NAMALWA (cell line): ENCODE data around the gene SNURF.
"Not testable (repeated sequence)": the region's sequence is repeated elsewhere in the genome, so short reads cannot be mapped to it uniquely, and the experiment has no call there.

ENCODE experiments used
- DNase-seq: peaks from one replicate; pipeline ENCODE4 v3.0.0-alpha.2; 2015; ENCODE audit warnings: low spot score

SNURF gene, protein sequence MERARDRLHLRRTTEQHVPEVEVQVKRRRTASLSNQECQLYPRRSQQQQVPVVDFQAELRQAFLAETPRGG

DNA sequence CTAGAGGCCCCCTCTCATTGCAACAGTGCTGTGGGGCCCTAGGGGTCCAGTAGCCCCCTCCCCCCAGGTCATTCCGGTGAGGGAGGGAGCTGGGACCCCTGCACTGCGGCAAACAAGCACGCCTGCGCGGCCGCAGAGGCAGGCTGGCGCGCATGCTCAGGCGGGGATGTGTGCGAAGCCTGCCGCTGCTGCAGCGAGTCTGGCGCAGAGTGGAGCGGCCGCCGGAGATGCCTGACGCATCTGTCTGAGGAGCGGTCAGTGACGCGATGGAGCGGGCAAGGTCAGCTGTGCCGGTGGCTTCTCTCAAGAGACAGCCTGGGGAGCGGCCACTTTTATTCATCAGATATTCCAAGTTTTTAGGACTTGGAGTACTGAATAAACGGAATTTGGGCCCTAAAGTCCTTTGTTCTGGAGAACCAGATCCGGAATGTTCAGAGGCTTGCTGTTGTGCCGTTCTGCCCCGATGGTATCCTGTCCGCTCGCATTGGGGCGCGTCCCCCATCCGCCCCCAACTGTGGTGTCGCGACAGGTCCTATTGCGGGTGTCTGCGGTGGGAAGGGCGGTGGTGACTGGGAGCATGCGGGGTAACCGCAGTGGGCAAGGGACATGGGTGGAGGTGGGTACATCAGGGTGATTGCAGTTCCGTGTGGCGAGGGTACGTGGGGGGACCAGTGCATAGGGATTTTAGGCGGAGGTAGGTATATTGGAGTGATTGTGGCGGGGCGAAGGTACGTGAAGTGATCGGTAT lies at the start of gene SNURF, which contains the start of gene SNRPN:
SNURF (plus strand) TSS at position 205 of the 748 bp plus-strand sequence; CDS start at position 267, 62 bp downstream.
SNRPN (plus strand) TSS at position 205 of the 748 bp plus-strand sequence. CDS start 19,467 bp downstream, outside the sequence.
- peak; percentile 69 for DNase-seq

DNA sequence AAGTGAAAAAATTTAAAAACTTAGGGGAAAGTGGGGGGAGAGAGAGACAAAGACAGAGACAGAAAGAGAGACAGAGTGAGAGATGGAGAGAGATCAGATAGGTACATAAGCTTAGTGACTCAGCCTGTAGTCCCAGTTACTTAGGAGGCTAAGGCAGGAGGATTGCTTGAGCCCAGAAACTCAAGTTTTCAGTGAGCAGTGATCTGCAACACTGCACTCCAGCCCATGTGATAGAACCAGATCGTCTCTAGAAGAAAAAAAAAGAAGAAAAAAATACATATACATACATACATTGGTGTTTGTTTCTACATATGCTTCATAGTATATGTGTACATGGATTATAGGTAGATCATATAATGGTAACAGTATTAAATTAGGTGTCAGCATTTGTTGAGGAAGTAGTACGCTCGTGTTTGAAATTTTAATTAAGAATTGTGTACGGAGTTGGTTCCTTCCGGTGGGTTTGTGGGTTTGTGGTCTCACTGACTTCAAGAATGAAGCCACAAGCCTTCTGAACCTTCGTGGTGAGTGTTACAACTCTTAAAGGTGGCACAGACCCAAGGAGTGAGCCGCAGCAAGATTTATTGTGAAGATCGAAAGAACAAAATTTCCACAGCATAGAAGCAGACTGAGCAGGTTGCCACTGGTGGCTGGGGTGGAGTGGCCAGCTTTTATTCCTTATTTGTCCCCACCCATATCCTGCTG lies 38.3 kb upstream of the SNURF start:
- peak; percentile 19 for DNase-seq

DNA sequence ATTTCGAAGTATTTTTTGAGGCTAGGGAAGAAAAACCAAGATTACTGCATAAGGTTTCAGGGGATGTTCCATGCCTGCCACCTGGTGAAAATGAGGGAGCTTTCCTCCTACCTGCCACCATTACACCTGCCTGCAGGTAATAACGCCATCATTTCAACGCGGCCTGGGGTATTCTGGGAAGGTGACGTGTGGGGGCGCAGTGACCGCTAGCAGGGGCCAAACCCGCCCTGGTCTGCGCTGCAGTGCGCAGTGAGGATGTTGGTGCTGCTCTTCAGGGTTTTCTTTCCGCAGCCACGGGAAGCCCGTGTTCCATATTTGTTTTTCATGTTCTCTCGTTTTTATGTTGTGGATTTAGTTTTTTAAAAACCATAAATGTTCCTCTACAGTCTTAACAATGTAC lies 37.4 kb upstream of the SNURF start:
- DNase-seq: no peak

DNA sequence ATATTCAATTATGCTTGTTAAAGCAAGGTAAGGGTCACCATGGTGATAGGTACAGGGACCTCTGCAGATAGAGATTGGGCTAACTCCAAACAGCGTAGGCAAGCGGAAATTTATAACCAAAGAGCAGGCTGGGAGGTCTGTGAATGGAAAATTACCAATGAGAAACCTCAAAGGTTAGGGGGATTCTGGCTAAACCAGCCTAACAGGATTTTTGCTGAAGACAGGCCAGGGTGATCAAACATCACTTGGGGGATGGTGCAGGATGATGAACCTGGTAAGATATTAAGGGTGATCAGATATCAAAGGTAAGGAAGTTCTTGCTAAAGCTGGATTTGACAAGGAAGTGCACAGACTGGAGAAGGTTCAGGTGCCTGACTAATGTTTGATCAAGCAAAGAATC lies 35.3 kb upstream of the SNURF start:
- DNase-seq: no peak

DNA sequence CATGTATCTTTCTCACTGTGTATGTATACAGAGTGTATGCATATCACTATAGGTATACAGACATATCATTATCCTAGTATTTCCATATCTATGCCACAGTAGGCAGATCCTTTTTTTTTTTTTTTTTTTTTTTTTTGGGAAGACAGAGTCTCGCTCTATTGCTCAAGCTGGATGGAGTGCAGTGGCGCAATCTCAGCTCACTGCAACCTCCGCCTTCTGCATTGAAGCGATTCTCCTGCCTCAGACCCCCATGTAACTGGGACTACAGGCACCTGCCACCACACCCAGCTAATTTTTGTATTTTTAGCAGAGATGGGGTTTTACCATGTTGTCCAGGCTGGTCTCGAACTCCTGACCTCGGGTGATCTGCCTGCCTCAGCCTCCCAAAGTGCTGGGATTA lies 32.0 kb upstream of the SNURF start:
- not testable (repeated sequence) for DNase-seq

DNA sequence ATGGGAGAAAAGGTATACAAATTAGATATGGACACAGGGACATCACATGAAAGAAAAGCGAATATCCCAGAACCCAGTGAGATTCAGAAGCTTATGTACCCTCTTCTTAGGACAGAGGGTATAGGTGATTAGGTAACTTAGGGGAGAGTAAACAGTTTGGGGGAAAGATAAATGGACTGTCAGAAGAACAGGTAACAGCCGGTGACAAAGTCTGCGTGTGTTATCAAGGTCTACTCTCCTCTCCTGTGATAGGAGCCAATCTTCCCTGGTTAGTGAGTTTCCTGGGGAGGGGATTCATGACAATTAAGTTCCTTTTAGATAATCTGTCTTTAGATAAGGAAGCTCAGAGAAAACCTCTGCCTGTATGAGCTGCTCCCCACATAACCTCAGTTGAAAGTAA lies 30.6 kb upstream of the SNURF start:
- DNase-seq: no peak

DNA sequence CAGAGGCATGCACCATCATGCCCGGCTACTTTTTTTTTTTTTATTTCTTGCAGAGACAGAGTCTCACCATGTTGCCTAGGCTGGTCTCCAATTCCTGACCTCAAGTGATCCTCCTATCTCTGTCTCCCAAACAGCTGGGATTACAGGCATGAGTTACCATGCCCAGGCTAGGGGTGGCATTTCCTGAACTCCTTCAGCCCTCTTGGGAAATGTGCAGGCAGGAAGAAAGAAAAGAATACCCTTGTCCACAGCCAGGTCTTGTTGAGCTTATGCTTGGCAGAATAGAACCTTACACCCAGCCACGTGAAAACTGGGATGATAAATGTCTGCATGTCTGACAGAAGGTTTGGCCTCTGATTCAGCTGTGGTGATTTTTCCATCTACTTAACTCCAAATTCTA lies 30.2 kb upstream of the SNURF start:
- DNase-seq: no peak

DNA sequence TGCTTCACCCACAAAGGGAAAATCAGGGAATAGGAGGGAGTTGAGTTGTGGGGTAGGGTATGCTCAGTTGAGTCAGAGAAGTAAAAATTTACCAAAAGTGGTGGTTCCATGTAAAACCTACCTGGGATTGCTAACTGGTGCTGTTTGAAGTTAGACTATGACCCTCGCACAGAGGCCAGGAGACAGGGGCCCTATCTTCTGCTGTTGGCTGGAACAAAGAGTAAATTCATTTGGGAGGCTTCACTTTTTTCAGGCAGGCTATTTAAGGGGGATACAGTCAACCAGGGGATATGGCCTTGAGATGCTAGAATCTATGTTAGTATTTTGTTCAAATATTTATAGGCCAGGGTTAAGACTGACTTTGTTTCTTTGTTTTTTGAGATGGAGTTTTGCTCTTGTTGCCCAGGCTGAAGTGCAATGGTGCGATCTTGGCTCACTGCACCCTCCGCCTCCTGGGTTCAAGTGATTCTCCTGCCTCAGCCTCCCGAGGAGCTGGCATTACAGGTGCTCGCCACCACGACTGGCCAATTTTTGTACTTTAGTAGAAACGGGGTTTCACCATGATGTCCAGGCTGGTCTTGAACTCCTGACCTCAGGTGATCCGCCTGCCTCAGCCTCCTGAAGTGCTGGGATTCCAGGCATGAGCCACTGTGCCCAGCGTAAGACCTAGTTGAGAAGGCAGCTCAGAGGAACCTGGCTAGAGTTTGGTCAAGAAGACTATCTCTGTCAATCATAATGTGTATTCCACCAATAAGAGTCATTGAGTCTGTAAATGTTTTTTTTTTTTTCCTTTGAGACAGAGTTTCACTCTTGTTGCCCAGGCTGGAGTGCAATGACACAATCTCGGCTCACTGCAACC lies 22.7 kb upstream of the SNURF start:
- not testable (repeated sequence) for DNase-seq

DNA sequence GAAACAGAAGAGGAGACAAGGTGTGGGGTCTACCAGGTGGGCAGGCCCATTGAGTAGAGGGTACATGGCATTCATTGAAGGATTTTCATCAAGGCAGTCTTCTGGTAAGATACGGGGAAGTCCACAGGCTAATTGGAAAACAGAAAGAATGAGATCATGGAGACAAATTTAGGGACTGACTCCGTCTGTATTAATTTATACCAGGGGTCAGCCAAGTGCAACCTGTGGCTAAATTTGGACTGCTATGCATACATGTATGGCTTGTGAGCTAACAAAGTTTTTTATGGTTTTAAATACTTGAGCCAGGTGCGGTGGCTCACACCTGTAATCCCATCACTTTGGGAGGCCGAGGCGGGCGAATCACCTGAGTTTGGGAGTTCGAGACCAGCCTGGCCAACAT lies 21.1 kb upstream of the SNURF start:
- DNase-seq: no peak

DNA sequence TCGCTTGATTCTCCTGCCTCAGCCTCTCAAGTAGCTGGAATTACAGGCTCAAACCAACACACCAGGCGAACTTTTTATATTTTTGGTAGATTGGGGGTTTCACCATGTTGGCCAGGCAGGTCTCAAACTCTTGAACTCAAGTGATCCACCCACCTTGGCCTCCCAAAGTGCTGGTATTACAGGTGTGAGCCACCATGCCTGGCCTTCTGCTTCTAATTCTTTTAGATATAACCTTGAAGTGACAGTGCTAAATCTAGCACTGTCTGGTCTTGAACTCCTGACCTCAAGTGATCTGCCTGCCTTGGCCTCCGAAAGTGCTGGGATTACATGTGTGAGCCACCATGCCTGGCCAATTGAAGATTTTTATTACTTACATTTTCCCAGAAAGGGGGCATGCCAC lies 16.6 kb upstream of the SNURF start:
- DNase-seq: not testable (repeated sequence)

DNA sequence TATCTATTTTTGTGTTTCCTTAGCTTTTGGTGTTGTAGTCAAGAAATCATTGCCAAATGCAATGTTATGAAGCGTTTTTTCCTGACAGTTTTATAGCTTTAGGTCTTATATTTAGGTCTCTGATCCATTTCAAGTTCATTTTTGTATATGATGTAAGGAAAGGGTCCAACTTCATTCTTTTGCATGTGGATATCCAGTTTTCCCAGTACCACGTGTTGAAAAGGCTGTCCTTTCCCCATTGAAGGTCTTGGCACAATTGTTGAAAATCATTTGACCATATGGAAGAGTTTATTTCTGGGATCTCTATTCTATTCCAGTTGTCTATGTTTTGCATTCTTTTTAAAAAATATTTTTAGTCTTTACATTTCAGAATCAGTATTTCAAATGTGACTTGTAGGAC lies 14.6 kb upstream of the SNURF start:
- DNase-seq: no peak

DNA sequence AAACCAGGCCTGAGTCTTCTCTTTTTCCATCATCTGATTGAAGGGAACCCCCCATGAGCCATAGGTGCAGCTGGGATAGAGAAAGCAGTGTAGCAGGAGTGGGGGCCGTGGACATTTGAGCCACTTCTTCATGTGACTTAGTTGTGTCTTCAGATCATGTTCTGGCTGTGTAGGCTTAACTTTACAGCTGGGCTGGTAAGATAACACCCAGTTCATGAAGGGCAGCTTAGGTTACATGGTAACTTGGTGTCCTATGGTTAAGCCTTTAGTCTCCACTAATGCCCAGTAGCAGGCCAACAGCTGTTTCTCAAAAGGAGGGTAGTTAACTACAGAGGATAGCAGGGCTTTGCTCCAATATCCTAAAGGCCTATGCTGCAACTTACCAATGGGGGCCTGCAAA lies 11.4 kb upstream of the SNURF start:
- DNase-seq: no peak

DNA sequence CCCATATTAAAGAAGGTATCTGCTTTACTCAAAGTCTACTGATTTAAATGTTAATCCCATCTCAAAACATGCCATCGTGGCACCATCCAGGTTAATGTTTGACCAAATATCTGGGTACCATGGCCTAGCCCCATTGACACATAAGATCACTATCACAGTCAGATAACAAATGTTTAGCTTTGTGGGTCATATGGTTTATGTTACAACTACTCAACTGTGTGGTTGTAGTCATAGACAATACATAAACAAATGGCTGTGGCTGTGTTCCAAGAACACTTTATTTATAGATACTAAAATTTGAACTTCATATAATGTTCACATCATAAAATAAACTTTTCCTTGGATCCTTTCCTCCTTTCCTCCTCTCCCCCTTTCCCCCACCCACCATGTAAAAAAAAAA lies 9.8 kb upstream of the SNURF start:
- DNase-seq: no peak

DNA sequence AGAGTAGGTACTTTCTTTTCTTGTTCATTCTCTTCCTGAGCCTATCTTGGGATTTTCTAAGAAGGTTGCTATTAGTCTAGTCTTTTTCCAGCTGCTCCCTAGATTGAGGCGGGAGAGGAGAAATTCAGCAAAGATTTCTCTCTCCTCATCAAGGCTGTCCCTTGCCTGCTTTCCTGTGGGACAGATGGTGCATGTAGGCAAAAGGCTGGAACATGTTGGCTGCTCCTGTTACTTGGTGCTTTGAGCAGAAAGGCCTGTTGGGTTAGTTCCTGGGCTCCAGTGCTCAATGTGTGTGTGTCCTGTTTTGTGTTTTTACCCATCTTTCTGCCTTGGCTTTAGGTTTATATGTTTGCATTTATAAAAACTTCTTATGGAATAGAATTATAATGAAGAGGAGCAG lies 9.1 kb upstream of the SNURF start:
- no peak for DNase-seq

DNA sequence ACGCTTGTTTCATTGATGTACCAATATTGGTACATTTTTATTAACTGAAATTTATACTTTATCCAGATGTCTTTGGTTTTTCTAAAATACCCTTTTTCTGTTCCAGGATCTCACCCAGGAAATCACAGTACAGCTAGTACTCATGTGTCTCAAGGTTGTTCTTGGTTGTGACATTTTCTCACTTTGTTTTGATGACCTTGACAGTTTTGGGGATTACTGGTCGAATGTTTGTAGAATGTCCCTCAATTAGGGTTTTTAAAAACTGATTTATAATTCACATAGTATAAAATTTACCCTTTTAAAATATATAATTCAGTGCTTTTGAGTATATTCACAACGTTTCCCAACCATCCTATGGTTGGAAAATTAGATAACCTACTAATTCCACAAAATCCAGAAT lies 6.3 kb upstream of the SNURF start:
- no peak for DNase-seq

DNA sequence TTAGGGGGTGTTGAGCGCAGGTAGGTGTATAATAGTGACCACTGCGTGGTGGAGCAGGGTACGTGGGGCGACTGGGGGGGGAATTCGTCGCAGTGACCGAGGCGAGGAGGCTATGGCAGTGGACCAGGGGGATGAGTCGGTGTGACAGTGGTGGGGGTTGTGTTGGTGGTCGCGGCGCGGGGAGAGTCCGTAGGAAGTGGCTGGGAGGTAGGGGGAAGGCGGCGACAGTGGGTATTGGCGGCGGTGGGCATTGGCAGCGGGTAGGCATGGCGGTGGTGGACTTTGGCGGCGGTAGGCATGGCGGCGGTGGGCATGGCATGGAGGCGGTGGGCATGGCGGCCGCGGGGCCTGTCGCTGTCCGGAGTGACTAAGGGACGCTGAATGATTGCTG lies 739 bp downstream of the SNURF start:
- DNase-seq: no peak

DNA sequence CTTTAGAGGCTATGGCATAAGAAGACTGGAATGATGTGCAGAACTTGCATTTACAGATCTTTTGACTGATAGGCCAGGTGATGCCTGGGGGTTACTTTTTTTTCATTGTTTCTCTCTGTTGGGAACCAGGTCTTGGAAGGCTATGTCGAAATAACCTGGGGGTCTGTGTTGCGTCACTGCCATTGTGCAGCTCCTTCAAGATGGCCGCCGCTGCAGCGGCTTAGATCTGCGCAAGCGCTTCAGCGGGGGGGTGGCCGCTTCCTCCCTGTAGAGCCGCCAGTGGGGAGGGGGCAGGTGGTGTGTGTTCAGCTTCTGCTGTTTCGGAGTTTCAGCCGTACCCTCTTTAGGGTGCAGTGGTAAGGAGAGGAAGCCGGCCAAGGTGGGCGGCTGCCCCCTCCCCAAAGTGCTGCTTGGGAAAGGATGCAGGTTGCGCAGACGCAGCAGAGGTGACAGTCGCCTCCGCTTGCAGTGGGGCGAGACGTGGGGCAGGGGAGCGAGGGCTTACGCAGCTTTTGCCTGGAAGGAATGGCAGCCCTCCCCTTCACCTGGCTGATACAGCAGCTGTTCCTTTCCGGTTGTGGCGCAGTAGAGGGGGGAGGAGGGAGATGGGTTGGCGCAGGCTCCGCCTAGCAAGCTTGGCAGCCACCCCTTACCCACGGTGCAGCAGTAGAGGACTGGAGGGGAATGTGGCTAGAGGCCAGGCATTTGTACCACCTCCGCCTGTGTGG lies 1.5 kb downstream of the SNURF start:
- DNase-seq: peak; percentile 81

DNA sequence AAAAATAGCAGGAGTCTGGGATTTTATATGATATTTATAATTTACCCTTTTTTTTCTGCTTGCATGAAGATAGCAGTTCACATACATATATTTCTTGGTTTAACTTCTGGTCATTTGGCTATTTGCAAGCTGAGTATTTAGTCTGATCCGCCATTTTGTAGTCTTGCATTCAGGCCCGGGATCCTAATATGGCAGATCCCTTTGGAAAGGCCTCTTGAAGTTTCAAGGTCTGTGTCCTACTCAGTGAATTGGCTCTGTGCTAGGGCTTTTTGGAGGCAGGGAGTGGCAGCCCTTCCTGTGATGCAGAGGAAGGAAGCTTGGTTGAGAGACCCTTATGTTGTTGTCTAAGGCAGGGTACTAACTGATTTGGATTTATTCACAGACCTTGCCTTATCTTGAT lies 2.9 kb downstream of the SNURF start:
- no peak for DNase-seq

DNA sequence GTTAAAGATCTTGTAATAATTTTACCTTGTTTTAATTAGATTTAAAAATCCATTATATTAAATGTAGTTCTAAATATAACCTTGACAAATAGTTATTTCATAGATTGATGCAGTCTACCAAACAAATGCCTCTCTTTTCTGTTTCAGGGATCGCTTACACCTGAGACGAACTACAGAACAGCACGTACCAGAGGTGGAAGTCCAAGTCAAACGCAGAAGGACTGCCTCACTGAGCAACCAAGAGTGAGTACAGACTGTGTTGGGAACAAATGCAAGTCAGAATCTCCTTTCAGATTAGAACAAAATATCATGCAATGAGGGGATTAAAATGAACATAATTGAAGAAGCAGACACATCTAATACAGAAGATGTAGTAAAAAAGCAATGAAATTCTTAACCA lies 7.2 kb downstream of the SNURF start:
- DNase-seq: no peak

DNA sequence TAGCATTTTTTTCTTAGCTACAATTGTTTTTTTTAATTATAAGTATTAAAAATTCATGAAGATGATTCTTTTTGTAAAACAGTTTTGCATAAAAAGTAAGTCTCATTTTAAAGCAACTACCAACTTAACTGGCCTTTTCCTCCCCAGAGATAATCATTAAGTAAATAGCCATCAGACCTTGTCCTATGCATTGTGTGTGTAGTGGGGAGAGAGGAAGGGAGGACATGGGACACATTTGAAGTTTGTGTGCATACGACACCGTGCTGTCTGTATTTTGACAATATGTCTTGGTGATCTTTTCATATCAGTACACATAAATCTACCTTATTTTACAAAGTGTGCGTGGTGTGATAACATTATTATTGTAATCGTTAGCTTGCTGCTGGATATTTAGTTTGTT lies 8.1 kb downstream of the SNURF start:
- DNase-seq: no peak

DNA sequence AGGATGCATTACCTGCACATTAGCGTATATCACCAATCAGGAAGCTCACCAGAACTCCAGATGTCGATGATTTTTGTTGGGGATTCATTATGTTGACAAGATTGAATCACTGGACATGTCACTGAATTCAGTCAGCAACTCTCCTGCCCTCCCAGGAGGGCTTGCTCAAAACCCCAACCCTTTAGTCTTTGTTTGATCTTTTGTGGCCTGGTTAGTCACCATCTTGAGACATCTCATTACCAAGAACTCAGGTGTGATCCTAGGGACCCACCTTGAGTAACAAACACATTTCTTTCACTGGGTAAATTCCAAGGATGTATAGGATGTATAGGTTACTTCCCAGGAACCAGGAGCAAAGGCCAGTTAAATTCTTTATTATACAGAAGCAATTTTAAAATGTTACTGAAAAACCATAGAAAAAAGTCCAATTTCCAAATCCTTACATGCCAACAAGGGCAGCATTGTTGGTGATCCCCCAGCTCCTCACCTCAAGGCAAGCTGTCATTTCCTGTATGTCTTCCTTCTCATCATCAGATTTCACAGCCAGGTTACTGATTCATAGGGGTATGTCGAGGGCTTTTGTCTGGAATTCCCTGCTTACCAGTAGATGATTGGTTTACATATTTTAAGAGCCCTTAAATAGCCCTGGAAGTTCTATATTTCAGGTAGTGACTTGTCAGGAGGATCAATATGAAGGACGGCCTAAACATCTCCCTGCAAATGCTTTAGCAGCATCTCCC lies 11.7 kb downstream of the SNURF start:
- DNase-seq: no peak
